Ramos (cell line): Measurements from ENCODE around the gene ZNF407.

Experiments
- in situ Hi-C: fragments of 300-500 bp; cut with MboI; formaldehyde crosslinking; loops from one replicate; pipeline ENCODE4 v1.14.3; 2022; ENCODE audit warnings: low sequenced_read_pairs; ENCODE audit not compliant: unreplicated experiment

ZNF407 gene

DNA sequence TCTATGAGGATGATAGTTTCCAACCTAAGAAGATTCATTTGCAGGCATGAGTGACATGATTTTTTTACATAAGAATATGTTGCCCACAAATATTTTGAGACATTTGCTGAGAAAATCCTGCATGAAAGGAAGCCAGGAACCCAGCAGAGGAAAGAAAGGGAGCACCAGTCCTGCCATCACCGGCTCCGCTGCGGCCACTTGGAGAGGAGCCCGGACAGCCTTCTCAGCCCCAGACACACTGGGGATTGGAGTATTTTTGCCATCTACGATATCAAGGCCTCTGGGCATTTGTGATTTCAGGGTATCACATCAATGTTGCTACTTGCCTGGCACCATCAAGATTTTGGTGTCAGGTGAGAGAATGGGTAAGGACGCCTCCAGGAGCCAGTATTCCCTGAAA is 383.0 kb downstream of the ZNF407 start:
- in situ Hi-C loops = no loop called here

DNA sequence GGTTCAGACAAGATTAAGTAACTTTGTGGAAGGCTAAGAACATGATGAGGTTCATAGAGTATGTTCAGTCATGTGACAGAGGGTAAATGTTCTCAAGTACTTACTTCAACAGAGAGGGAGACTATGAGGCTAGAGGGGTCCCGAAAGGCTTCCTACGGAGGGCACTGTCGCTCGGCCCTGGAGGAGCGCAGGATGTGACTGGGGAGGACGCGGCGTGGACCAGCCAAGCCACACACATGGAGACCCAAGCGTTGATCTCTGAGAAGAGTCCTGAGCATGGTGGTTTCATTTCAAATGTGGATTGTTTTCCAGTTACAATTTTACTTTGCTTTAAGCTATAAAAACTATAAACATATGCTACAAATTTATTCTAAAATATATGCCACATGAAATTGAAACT is 383.8 kb downstream of the ZNF407 start:
- in situ Hi-C loops = no loop called here

DNA sequence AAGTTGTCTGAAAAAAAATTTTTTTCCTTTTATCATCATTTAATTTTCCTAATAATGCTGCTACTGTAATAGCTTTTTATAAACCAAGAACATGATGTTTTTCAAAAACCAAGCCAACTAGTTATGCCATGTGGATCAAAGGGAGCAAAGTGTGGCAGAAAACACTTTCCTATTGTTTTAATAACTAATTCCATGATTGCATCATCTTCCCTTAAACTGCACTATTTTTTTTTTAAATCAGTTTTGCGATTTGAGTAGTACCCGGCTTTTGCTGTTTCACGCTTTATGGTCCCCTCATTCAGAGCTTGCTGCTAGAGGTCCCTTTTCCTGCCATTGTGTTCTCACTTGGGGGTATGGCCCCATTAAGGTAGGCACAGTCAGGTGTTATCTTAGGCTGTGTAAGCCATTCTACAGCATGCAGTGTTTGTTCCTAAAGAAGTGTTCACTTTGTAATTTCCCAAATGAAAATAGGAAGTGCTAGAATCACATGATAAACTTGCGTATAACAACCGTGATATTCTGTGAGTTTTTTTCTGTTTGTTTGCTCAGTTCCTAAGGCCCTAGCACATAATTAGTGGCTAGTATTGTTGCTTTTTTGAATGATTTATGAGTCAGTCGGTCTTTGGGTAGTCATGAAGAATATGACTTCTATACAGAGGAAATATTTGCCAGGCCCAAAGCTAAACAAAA is 385.4 kb downstream of the ZNF407 start:
- in situ Hi-C loops = no loop called here

DNA sequence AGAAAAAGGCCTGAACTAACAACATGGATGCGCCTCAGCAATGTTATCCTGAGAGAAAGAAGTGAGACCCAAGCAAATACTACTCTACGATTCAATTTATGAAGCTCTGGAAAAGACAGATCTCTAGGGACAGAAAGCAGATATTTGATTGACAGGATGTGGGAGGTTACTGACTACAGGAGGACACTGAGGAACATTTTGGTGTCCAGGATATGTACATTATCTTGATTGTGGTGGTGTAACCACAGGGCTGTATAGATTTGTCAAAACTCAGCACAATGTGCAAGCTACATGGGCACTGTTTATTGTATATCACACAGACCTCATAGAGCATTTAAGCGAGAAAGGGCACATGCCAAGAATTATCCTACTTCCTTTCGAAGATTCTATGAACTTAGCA is 391.5 kb downstream of the ZNF407 start:
- in situ Hi-C loops = no loop called here

DNA sequence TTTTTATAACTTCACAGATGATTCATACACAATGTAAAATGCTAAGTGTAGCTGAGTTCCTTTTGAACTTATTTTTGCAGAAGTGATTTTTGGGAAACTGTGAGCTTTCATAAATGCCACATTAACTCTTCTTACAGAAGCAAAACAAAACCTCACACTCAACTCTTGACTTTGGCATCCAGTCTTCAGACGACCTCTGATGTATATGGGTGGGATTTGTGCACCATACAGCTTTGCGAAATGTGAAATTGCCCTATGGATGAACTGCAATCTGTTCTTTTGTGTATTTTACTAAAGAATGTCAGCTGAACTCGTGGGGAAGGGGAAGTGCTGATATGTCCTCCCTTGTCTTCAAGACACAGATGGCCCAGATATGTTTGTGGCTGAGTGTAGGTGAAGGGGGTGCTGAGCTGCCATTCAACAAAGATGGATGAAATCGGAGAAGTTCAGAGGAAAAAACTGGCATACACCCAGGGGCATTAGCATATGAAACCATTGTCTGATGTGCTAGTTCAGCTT is 393.0 kb downstream of the ZNF407 start:
- in situ Hi-C loops = no loop called here

DNA sequence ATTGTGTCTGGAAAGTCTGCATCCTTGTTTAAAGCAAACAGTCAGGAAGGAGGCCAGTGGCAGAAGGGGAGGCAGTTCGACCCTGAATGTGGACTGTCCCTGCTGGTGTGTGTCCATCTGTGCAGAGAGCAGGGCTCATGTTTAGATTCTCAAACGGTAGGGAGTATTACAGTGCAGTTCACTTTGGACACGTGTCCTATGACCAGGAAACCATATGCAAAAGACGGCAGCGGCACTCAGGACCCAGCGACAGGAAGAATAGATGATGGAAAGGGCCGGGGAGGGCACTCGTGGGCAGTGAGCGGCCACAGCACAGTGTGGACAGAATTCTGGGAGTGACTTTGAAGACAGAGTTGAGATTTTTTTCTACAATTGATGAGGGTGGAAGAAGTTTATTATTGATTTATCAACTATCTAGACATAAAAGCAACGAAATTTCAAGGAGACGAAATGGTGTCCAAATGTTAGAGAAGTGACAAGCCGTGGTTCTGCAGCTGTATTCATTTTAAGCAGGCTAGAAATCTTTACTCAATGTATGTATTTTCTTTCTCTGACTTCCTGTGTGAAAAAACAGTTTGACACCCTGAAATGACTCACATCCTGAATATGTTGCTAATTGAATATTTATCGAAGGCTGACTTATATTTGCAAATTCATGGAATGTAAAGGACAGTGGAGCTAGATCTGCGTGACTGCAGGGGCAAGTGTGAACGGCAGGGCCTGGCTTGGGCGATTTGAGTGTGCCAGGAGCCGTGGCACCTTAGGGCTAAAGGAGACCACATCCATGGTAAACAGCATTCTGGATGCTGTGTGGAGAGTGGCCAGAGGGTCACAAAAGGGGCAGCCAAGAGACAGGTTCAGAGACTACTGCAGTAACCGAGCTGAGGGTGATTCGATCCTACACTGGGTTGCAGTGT is 397.1 kb downstream of the ZNF407 start:
- in situ Hi-C loops = no loop called here

DNA sequence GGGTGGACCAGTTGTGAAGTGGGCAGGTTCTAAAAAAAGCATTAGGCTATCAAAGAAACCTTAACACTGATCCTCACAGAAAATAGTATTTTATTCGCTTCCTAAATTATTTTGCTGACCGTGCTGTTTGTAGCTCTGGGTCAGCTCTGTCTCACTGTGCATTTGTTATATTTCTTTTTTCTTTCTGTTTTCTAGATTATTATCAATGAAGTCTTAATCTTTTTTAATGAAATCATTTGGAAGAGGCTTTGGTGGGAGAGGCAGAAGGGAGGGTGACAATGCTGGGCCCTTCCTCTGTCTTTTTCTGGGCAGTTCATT is 397.7 kb downstream of the ZNF407 start:
- in situ Hi-C loops = no loop called here

DNA sequence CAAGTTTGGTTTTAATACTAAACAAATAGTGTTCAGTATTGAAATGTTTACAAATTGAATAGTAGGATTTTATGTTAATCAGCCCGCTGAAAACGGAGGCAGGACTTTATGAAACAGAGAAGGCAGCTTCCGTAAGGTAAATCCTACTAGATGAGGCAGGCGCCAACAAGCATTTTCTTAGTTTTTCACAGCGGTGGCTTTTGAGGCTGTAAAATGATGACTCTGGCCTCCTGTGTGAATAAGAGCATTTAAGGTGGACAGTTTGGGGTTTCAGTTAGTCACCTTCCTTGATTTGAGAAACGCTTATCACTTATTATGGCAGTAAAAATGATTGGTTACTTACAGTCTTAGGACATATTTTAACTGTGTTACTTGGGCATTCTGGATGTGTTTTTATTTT is 398.4 kb downstream of the ZNF407 start:
- in situ Hi-C loops = no loop called here

DNA sequence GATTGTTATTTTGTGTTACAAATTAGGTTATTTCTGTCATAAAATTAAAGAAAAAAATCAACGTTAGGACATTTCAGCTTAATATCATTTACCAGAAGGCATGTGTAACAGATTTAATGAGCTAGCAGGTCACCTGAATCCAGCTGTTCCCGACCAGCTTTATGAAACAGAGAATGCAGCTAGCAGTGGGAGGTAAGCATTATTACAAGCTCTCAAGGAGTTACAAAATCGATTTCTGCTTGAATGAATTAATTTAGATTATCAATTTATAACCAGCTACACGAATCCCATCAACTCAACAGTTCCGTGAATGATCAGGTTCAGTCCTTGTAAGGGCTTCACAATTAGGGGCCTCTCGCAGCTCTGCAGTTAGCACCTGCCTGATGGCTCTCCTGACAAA is 399.3 kb downstream of the ZNF407 start:
- in situ Hi-C loops = no loop called here

DNA sequence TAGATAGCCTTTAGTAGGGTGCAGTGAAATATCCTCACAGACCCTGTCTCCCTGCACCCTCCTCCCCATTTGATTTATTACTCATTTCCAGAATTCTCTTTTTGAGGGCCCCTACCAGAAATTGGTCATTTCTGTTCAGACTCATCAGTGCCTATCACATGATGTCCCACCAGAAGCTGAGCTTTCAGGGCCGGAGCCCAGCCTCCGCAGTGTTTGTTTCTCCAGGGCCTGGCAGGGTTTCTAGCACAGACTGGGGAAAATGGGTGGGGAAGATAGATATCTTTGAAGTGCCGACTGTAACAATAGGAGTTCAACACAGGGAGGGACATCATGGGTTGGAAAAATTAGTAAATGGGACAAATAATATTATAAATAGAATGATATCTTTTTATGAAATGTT is 403.2 kb downstream of the ZNF407 start:
- in situ Hi-C loops = no loop called here

DNA sequence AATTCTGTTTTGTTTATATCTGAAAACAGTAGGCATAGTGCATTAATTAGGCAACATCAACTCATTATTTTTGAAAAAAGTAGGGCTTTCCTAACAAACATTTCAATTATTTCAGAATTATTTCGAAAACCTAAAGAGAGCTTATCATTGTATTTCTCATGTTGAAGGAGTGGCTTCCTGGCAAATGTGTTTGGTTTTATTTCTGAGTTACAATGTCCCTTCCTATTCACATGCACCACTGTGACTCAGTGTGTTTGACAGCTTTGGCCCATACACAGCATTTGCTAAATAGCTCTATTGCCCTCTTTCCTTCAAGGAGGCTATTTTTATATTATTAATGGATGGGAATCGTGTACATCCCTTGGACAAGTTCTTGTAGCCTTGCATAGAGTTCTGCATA is 405.4 kb downstream of the ZNF407 start:
- in situ Hi-C loops = no loop called here

DNA sequence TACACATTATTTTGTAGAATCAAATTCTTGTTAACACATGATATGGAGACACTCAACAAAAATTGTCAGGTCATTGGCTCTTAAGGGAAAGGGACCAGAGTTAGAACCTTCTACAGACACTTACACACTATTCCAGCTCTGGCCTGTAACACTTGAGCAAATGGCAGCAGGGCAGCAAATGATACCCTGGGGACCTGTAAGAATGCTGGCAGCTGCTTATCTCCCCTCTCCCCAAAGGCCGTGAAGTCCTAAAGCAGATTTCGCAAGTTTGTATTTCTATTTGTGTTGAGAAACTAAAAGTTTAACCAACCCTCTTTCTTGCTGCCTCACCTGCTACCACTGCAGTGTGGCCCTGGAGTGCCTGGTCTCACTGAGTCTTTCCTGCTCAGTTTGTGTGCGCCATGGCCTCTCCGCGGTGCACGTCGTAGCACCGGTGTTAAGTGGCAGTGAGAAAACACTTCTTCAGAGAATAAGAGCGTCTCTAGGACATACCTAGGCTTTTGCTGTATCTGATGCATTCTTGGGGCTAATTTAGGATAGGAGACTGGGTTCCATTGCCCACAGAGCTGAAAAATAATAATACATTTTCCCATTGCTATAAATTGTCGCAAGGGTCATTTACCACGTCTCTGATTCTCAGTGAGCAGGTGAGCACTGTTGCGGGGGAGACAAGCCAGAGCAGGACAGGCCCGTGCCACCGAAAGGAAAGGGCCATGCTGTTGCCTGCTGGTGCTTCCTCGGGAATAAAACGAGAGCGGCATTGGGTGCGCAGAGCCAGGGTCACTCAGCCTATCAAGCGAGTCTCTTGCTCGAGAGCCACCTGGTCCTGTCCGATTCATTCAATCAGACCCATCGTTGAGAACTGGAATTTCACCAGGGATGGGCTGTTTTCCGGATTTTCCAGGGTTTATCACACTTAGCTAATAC is 406.4 kb downstream of the ZNF407 start:
- in situ Hi-C loops = no loop called here

DNA sequence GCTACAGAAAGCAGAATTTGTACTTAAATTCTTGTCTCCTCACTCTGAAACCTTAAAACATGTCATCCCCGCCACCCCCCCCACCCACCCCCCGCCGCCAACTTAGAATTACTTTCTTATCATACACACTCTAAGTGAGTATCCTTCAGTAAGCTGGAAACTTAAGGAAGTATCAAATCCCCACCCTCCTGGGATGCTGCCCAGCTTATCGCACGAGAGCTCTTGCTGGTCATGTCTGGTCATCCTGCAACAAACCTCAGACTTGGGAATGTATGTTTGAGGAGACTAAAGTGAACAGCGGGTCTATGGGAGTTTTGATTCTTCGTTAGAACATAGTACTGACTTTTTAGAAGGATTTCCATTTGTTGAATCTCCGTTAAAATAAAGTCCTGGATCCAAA is 408.0 kb downstream of the ZNF407 start:
- in situ Hi-C loops = no loop called here

DNA sequence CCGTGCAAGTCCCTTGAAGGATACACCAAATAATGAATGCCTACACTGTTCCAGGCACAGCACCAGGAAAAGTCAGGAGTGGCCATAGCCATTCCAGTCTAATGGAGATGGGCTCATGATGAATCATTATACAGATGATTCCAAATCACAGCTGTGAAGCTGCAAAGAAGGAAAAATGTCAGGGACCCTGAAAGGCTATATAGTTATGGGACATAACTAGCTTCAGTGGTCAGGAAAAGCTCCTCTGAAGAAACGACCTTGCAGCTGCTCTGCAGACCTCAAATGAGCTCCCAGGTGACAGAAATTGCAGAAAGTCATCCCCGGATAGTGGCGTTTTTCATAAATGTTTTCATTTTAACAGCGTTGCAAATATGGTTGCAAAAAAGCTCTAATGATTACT is 410.5 kb downstream of the ZNF407 start:
- in situ Hi-C loops = no loop called here

DNA sequence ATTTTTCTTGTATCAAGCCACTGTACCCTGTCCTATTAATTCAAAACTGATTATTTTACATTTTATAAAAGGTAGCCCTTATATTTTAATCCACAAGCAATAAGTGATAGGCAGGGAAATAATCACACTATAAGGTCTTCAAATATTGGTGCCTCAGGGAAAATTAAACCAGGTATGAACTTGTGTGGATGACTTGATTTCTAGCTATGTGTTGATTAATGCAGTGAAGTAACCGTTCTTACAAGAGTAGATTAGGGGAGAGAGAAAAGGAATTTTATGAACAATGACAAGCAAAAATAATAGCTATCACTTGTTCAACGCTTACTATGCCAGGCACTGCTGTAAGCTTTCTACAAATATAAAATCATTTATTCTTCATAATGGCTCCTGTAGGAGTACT is 411.6 kb downstream of the ZNF407 start:
- in situ Hi-C loops = no loop called here

DNA sequence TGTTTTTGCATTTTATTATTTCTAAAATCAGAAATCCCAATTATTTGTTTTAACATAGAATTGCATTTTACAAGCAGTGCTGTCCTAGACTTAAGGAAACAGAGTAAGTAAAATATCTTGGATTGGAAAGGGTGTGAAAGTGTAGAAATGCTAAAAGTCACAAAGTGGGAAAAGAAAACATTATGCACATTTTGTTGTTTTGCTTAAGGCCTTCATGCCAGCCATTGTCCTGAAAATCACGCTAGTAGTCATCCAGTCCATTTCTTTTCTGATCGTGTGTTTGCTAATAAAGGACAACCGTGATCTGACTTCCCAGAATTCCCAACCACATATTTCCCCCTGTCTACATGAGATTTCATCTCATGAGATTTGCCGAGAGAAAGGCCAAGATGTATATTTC is 412.2 kb downstream of the ZNF407 start:
- in situ Hi-C loops = no loop called here

DNA sequence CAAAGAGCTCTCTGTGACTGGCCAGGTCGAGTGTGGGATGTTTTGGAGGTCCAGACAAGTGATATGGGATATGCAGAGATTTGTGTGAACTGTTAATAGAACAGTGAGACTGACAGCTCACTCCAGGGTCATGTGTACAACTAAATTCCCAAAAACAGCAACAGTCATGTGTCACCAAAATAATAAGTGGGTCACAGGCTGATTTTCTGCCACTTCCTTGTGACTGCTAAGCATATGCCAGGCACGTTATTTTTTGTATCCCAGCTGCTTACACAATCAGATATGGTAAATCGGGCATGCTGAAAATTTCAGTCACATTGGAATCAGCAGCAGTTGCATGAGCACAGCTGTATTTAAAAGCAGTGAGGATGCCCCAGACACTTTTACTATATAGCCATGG is 412.6 kb downstream of the ZNF407 start:
- in situ Hi-C loops = no loop called here

DNA sequence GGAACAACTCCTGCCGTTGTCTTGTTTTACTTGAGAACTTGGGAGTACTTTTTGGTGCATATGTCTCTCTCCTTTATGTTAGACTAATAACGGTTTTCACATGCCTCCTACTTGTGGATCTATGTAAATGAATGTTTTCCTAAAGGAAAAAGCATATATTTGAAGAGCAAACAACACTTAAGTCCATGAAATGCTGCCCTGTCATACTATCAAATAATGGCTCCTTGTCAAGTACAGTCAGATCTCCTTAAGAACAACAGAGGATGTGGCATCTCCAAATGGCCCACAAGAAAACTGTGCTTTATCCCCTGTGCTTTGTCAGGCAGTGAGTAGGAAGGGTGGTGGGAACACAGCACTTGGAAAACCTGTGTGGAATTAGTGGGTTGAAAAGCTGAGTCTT is 413.0 kb downstream of the ZNF407 start:
- in situ Hi-C loops = no loop called here

DNA sequence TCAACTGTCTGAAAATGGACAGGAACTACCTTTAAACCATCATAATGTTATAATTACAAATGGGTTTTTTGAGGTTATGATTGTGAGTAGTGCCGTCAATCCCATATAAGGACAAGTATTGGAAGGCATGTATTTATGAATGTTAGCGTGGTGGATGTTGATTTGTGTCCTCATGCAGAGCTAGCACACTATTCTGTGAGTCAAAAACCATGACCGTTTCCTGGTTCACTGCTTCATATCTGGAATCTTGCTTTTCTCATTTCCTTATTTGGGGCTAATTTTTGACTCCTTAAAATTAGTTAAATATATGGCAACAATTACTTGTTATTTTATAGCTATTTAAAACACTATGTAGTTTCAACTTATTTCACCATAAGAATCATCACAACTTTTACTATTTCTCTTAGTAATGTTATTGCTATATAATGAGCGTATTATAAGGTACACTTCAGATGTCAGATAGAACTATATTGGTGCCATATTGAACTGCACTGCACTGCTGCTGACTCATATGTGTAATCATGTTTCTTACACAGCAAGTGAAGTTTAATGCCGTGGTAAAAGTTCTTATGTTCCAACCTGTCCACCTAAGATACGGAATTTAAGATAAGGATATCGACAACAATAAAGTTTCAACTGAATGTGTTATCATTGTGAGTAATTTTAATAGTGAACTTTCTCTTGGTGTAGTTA is 418.5 kb downstream of the ZNF407 start:
- in situ Hi-C loops = no loop called here

DNA sequence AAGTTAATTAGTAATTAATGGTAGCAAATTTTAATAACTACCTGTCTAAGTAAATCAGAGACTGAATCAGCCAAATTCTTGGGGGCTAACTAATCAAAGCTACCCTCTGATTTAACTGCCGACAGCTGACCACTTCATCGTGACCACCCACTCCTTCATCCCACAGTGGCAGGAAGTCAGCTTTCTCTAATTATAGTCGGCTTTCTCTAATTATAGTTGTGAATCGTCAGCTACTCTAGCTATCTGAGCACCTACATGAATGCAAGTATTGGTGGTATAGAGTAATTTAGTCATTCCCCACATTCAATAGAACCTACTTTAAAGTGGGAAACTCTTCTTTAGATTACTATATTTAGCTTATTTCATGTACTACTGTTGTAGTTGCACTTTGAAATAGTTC is 425.8 kb downstream of the ZNF407 start:
- in situ Hi-C loops = no loop called here
